Spleen (tissue), 11 donors: ENCODE data around the gene FOLR3. TPM values are rescaled to one million over a fixed set of nuclear protein-coding genes. Genes with fewer than 3 reads are reported as not detected.

Source experiments
- DNase-seq: peaks from one replicate; pipeline ENCODE4 v3.0.0-alpha.2; 2020
- H3K27ac ChIP-seq, 8 donors: fragments of 200-600 bp; sonication (generic) in 7 of 8; 1 replicate in 4 of 8; 2 replicates in 4 of 8; pipeline versions ENCODE4 v1.5.0 to v1.8.0; 2016 to 2021; ENCODE audit warnings: inconsistent platforms in 4 of 8, mild to moderate bottlenecking in 4 of 8, moderate library complexity in 1 of 8
- H3K27me3 ChIP-seq, 7 donors: fragments of 200-600 bp; sonication (generic) in 6 of 7; replicated peaks in 1 of 7; 1 replicate in 4 of 7; 2 replicates in 3 of 7; pipeline versions ENCODE4 v1.5.0 to v1.8.0; 2016 to 2021; ENCODE audit warnings: inconsistent platforms in 3 of 7, mild to moderate bottlenecking in 1 of 7
- H3K36me3 ChIP-seq, 6 donors: fragments of 200-600 bp; sonication (generic) in 5 of 6; 1 replicate in 4 of 6; 2 replicates in 2 of 6; pipeline versions ENCODE4 v1.5.0 to v1.8.0; 2016 to 2021; ENCODE audit warnings: inconsistent platforms in 2 of 6
- H3K4me1 ChIP-seq, 6 donors: fragments of 200-600 bp; sonication (generic) in 5 of 6; 1 replicate in 3 of 6; 2 replicates in 3 of 6; pipeline versions ENCODE4 v1.5.0 to v1.8.0; 2016 to 2021; ENCODE audit warnings: inconsistent platforms in 3 of 6
- H3K4me3 ChIP-seq, 8 donors: fragments of 200-600 bp; sonication (generic) in 7 of 8; 1 replicate in 4 of 8; 2 replicates in 4 of 8; pipeline versions ENCODE4 v1.5.0 to v1.8.0; 2016 to 2021; ENCODE audit warnings: inconsistent platforms in 4 of 8, mild to moderate bottlenecking in 4 of 8, moderate library complexity in 2 of 8
- H3K9me3 ChIP-seq, 8 donors: fragments of 200-600 bp; sonication (generic) in 7 of 8; 1 replicate in 4 of 8; 2 replicates in 4 of 8; pipeline versions ENCODE4 v1.5.0 to v1.8.0; 2016 to 2021; ENCODE audit warnings: inconsistent platforms in 4 of 8
- CTCF ChIP-seq, 11 experiments: fragments of 200-600 bp in 7 of 11; fragments of 450-650 bp in 4 of 11; sonication (generic) in 4 of 11; IDR thresholded peaks in 8 of 11; conservative IDR thresholded peaks in 3 of 11; 1 replicate in 7 of 11; 2 replicates in 4 of 11; pipeline versions ENCODE4 v1.4.0 to v1.8.0; 2016 to 2021; ENCODE audit warnings: antibody characterized with exemption in 11 of 11, inconsistent platforms in 4 of 11, mild to moderate bottlenecking in 1 of 11
- POLR2A ChIP-seq, 3 donors: fragments of 450-650 bp; IDR thresholded peaks; one replicate each; pipeline ENCODE4 v1.5.1; 2017; ENCODE audit warnings: antibody characterized with exemption in 3 of 3, mild to moderate bottlenecking in 1 of 3
- POLR2AphosphoS5 ChIP-seq, 3 donors: sonication (generic); formaldehyde crosslinking; IDR thresholded peaks; one replicate each; pipeline ENCODE4 v1.5.1; 2017; ENCODE audit warnings: antibody characterized with exemption in 3 of 3
- WGBS, 5 donors: extraction: QIAGEN DNeasy Blood & Tissue Kit in 3 of 5; methylation state at CpG; one replicate each; pipeline versions ENCODE4 v1.1.5 to v1.1.7; 2013 to 2018; 5-methylcytosine and 5-hydroxymethylcytosine counted together
- intact Hi-C: fragments of 100-400 bp; cut with DNase I; formaldehyde crosslinking; loops from one replicate; pipeline ENCODE4 v1.15.0; 2023; ENCODE audit warnings: low total_unique reads
- polyA plus RNA-seq, 3 donors: library from polyadenylated mRNA; stranded (reverse); fragments of 200-250 nt; gene quantifications; one replicate each; pipeline ENCODE4 v1.2.1, GENCODE V29; 2013
- total RNA-seq, 7 donors: library from RNA; depleted of rRNA in 3 of 7; stranded (reverse); fragments of >200 nt in 3 of 7; fragmentation: NEBNext Ultra II Directional in 4 of 7; extraction: Animal tissue kit (Norgen Biotek cat#: 25700) in 4 of 7; gene quantifications; one replicate each; pipeline versions ENCODE4 v1.1.0 to v1.2.1, GENCODE V29; 2016 to 2021
- donor health status: healthy with polysubstance abuse.
- donor health status: DM: no; HTN: no; CAD: no; lungs with moderate emphysema.
- donor health status: DM: no; HTN: no; CAD: no.
- donor health status: Bipolar disorder and iron deficiency.
- donor health status: healthy.
- donor health status: DM: no; HTN: no; CAD: no.
- donor health status: DM: yes; HTN: yes; CAD: no.

The FOLR3 gene
- total and polyA plus RNA-seq, 10 donors, result 0.49 to 43.2 (median 11.9) TPM

- intact Hi-C loops, result no loop called here
- WGBS, 5 donors, result 62 to 96% (median 88%) methylated on average over 3 of the region's 3 CpGs
- H3K36me3 ChIP-seq, result no peaks in the 10 kb centered on the region
- peaks cover 0 to 4% (median 0%) of the 10 kb centered on the region in 6 donors for H3K4me1 ChIP-seq
- no peaks in the 10 kb centered on the region for H3K9me3 ChIP-seq
- no peak for DNase-seq
- peaks cover 0 to 3% (median 0%) of the 10 kb centered on the region in 7 donors for H3K27me3 ChIP-seq
- no peak overlapping the region for H3K4me3 ChIP-seq
- TF ChIP-seq POLR2AphosphoS5 (IDR thresholded peaks at IDR 0.05), result no peak
- no peak for TF ChIP-seq CTCF (IDR thresholded peaks at IDR 0.05 in 8 of 11, conservative IDR thresholded peaks at IDR 0.05 in 3 of 11)
- no peak for TF ChIP-seq POLR2A (IDR thresholded peaks at IDR 0.05)
- H3K27ac ChIP-seq, result no peak overlapping the region
Measured at GRCh38 chr11:72173291-72173690, 37.8 kb downstream of the FOLR3 start.

- Histone ChIP-seq H3K36me3 (no peaks in the 10 kb centered on the region), H3K27me3 (peaks cover 0 to 3% (median 0%) of the 10 kb centered on the region in 7 donors), H3K4me3 (no peak overlapping the region), H3K9me3 (no peaks in the 10 kb centered on the region), H3K4me1 (peaks cover 0 to 4% (median 0%) of the 10 kb centered on the region in 6 donors), H3K27ac (no peak overlapping the region)
- TF ChIP-seq CTCF (IDR thresholded peaks at IDR 0.05 in 8 of 11, conservative IDR thresholded peaks at IDR 0.05 in 3 of 11) (no peak), POLR2AphosphoS5 (IDR thresholded peaks at IDR 0.05) (no peak), POLR2A (IDR thresholded peaks at IDR 0.05) (no peak)
- WGBS, 5 donors, result 55 to 92% (median 87%) methylated on average over 5 to 8 of the region's 8 CpGs
- intact Hi-C loops, result no loop called here
- no peak for DNase-seq
Measured at GRCh38 chr11:72174302-72175070, 39.0 kb downstream of the FOLR3 start.

GRCh38 chr11:72177656-72178055 lies 42.1 kb downstream of the FOLR3 start:
- Histone ChIP-seq H3K9me3 (no peaks in the 10 kb centered on the region), H3K4me1 (no peaks in the 10 kb centered on the region), H3K27ac (no peak overlapping the region), H3K27me3 (peaks cover 0 to 3% (median 0%) of the 10 kb centered on the region in 7 donors), H3K36me3 (no peaks in the 10 kb centered on the region), H3K4me3 (no peak overlapping the region)
- TF ChIP-seq CTCF (IDR thresholded peaks at IDR 0.05 in 8 of 11, conservative IDR thresholded peaks at IDR 0.05 in 3 of 11) (no peak), POLR2A (IDR thresholded peaks at IDR 0.05) (no peak), POLR2AphosphoS5 (IDR thresholded peaks at IDR 0.05) (no peak)
- 87 to 100% (median 88%) methylated on average over 2 to 6 of the region's 6 CpGs for WGBS, 5 donors
- DNase-seq, result no peak
- intact Hi-C loops, result no loop called here

- H3K27me3 ChIP-seq, result peaks cover 0 to 3% (median 0%) of the 10 kb centered on the region in 7 donors
- H3K4me3 ChIP-seq, result no peak overlapping the region
- no peak overlapping the region for H3K27ac ChIP-seq
- intact Hi-C loops, result no loop called here
- DNase-seq, result no peak
- TF ChIP-seq POLR2AphosphoS5 (IDR thresholded peaks at IDR 0.05) (no peak), POLR2A (IDR thresholded peaks at IDR 0.05) (no peak), CTCF (IDR thresholded peaks at IDR 0.05 in 8 of 11, conservative IDR thresholded peaks at IDR 0.05 in 3 of 11) (no peak)
- 77 to 87% (median 82%) methylated on average over 7 of the region's 7 CpGs for WGBS, 5 donors
- peaks cover 0 to 7% (median 3%) of the 10 kb centered on the region in 6 donors for H3K4me1 ChIP-seq
- no peaks in the 10 kb centered on the region for H3K9me3 ChIP-seq
- no peaks in the 10 kb centered on the region for H3K36me3 ChIP-seq
Measured at GRCh38 chr11:72179049-72179803, 43.7 kb downstream of the FOLR3 start.
